B cell (primary cell): ENCODE measurements around the gene FZR1. TPM values are rescaled to one million over a fixed set of nuclear protein-coding genes. Genes with fewer than 3 reads are reported as not detected.

Source experiments
- ATAC-seq: fragments of 200-7000 bp; cut with Tn5 transposase; one replicate; pipeline ENCODE4 v1.10.0; 2021; ENCODE audit warnings: low read depth, mild to moderate bottlenecking, moderate number of reproducible peaks, moderate library complexity
- CTCF ChIA-PET: fragments of 350-600 bp; sonication (Branson Sonifier 250); formaldehyde crosslinking; loops from one replicate; lab custom pipeline; 2021; ENCODE audit warnings: antibody characterized with exemption, inconsistent platforms; lab: Charles Lee
- POLR2A ChIA-PET: fragments of 350-600 bp; sonication (Branson Sonifier 250); formaldehyde crosslinking; loops from one replicate; lab custom pipeline; 2021; ENCODE audit warnings: antibody characterized with exemption; lab: Charles Lee
- DNase-seq: peaks from one replicate; pipeline ENCODE4 v3.0.0; 2013
- H2AFZ ChIP-seq: 2 replicates; pipeline ENCODE4 v1.6.1; 2012; ENCODE audit warnings: mild to moderate bottlenecking, low read depth, low read length; ENCODE audit not compliant: insufficient read depth, poor library complexity, severe bottlenecking
- H3K27ac ChIP-seq, 2 donors: 1 replicate in 1 of 2; 2 replicates in 1 of 2; pipeline ENCODE4 v1.5.1; 2012 to 2013; ENCODE audit warnings: low read length in 2 of 2, mild to moderate bottlenecking in 2 of 2, moderate library complexity in 1 of 2
- H3K27me3 ChIP-seq, 4 experiments: fragments of 200-600 bp in 1 of 4; sonication (generic) in 1 of 4; replicated peaks in 1 of 4; 1 replicate in 2 of 4; 2 replicates in 2 of 4; pipeline versions ENCODE4 v1.6.1 to v1.7.0; 2013 to 2016; ENCODE audit warnings: low read length in 3 of 4, mild to moderate bottlenecking in 2 of 4, mixed read lengths in 1 of 4, moderate library complexity in 1 of 4; ENCODE audit not compliant: insufficient read depth in 4 of 4, control insufficient read depth in 3 of 4; ENCODE audit errors: control extremely low read depth in 1 of 4
- H3K36me3 ChIP-seq, 2 experiments: replicated peaks in 1 of 2; 1 replicate in 1 of 2; 2 replicates in 1 of 2; pipeline versions ENCODE4 v1.6.1 to v1.7.1; 2013; ENCODE audit warnings: low read length in 1 of 2; ENCODE audit not compliant: insufficient read depth in 2 of 2, control insufficient read depth in 1 of 2; ENCODE audit errors: control extremely low read depth in 1 of 2, extremely low read depth in 1 of 2
- H3K4me1 ChIP-seq, 2 donors: fragments of 200-600 bp in 1 of 2; sonication (generic) in 1 of 2; 1 replicate in 1 of 2; 2 replicates in 1 of 2; pipeline versions ENCODE4 v1.5.1 to v1.6.1; 2013 to 2017; ENCODE audit warnings: low read length in 2 of 2; ENCODE audit not compliant: control insufficient read depth in 2 of 2, insufficient read depth in 2 of 2
- H3K4me2 ChIP-seq: replicated peaks from 2 replicates; pipeline ENCODE3; 2012; ENCODE audit warnings: mild to moderate bottlenecking, low read depth, low read length; ENCODE audit not compliant: poor library complexity, severe bottlenecking
- H3K4me3 ChIP-seq, 5 experiments: fragments of 200-600 bp in 1 of 5; sonication (generic) in 1 of 5; 1 replicate in 3 of 5; 2 replicates in 2 of 5; pipeline versions ENCODE4 v1.5.1 to v1.7.0; 2011 to 2016; ENCODE audit warnings: low read length in 4 of 5, mild to moderate bottlenecking in 4 of 5, low read depth in 2 of 5, control low read depth in 1 of 5, moderate library complexity in 1 of 5; ENCODE audit not compliant: insufficient read depth in 1 of 5; ENCODE audit errors: control extremely low read depth in 1 of 5, extremely low read depth in 1 of 5
- H3K79me2 ChIP-seq: fragments of 200-600 bp; sonication (generic); one replicate; pipeline ENCODE4 v1.6.0; 2016; ENCODE audit warnings: low read length; ENCODE audit not compliant: control insufficient read depth, insufficient read depth
- H3K9ac ChIP-seq: fragments of 200-600 bp; sonication (generic); 2 replicates; pipeline ENCODE4 v1.6.1; 2017; ENCODE audit warnings: mild to moderate bottlenecking, low read length, moderate library complexity
- H3K9me3 ChIP-seq, 3 donors: one replicate each; pipeline versions ENCODE4 v1.6.1 to v1.7.1; 2013; ENCODE audit warnings: low read length in 2 of 3; ENCODE audit not compliant: control insufficient read depth in 2 of 3, insufficient read depth in 1 of 3; ENCODE audit errors: control extremely low read depth in 1 of 3
- H4K20me1 ChIP-seq: 2 replicates; pipeline ENCODE4 v1.6.0; 2012; ENCODE audit warnings: mild to moderate bottlenecking, low read length; ENCODE audit not compliant: insufficient read depth, control insufficient read depth, poor library complexity, severe bottlenecking
- H3K27ac Mint-ChIP-seq: one replicate; pipeline ENCODE4 v1.8.0; 2021; ENCODE audit warnings: mixed read lengths
- H3K27me3 Mint-ChIP-seq: one replicate; pipeline ENCODE4 v1.8.0; 2021; ENCODE audit warnings: mixed read lengths
- H3K4me1 Mint-ChIP-seq: one replicate; pipeline ENCODE4 v1.8.0; 2021; ENCODE audit warnings: mixed read lengths
- H3K4me3 Mint-ChIP-seq: one replicate; pipeline ENCODE4 v1.8.0; 2021; ENCODE audit warnings: mixed read lengths
- H3K9me3 Mint-ChIP-seq: one replicate; pipeline ENCODE4 v1.8.0; 2022; ENCODE audit warnings: mixed read lengths; ENCODE audit not compliant: insufficient read depth
- EZH2 ChIP-seq: IDR thresholded peaks from 2 replicates; pipeline ENCODE4 v1.6.1; 2012; ENCODE audit warnings: borderline replicate concordance, low read depth, mild to moderate bottlenecking, moderate library complexity, low read length; ENCODE audit not compliant: insufficient read depth, poor library complexity, severe bottlenecking
- WGBS: methylation state at CpG from one replicate; pipeline ENCODE4 v1.1.5; 2013; ENCODE audit warnings: missing lambda C conversion rate; ENCODE audit not compliant: insufficient coverage; 5-methylcytosine and 5-hydroxymethylcytosine counted together
- intact Hi-C: fragments of 100-400 bp; cut with micrococcal nuclease; formaldehyde crosslinking; loops from one replicate; pipeline ENCODE4 v1.10.0; 2022
- polyA plus RNA-seq: library from polyadenylated mRNA; depleted of rRNA; stranded (reverse); fragments of >200 nt; gene quantifications from 2 replicates; pipeline ENCODE4 v1.2.3, GENCODE V29; 2012
- total RNA-seq, 2 donors: library from RNA; stranded (reverse); fragments of 120-200 nt in 1 of 2; gene quantifications; 1 replicate in 1 of 2; 2 replicates in 1 of 2; pipeline versions ENCODE4 v1.2.3 to v1.2.4, GENCODE V29; 2013 to 2022
- TF ChIP-seq, protein P1 (sequence below): fragments of 200-600 bp; IDR thresholded peaks from one replicate; pipeline ENCODE4 v1.8.0; 2022; ENCODE audit warnings: antibody characterized with exemption, mild to moderate bottlenecking

FZR1 gene
- total and polyA plus RNA-seq, 2 donors (not counting 1 experiment from before 2014, with no cell fraction given) = 83.5 to 96.1 TPM

DNA sequence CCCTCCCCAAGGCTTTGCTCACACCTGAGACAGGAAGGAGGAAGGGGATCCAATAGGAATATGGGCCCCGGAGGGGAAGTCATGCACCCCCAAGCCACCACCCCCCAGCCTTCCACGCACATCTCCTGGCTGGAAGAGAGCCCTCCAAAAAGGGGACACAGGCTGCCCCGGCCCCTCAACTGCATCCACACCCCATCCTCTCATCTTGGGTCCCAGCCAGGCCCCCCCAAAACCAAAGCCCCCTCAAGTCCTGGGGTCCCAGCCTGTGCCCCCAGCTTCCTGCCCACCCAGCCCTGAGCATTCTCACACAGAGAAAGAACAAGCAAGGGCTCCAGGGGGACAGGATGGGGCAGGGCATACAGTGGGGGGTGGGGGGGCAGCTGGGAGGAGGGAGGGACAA, 37.9 kb upstream of the FZR1 start:
- CTCF ChIA-PET = interaction anchor here (1.0 to 3.7 kb wide), 3 partner anchors 17 to 163 kb away, joined by 3 to 16 read pairs (median 3); no protein-coding TSS in a partner anchor

More for the DNA sequence above, 37.9 kb upstream of the FZR1 start:
- WGBS = 89% methylated on average over 1 of the region's 3 CpGs
- no peak overlapping the region for H2AFZ ChIP-seq
- ATAC-seq (no peak), DNase-seq (no peak)
- H3K4me1 ChIP-seq = no peaks in the 10 kb centered on the region
- H3K9me3 Mint-ChIP-seq = peaks cover 3% of the 10 kb centered on the region
- H3K27ac Mint-ChIP-seq = no peak overlapping the region
- H3K36me3 ChIP-seq = no peaks in the 10 kb centered on the region
- H3K9me3 ChIP-seq = peaks cover 0 to 11% (median 3%) of the 10 kb centered on the region in 3 donors
- H3K27ac ChIP-seq = no peak overlapping the region
- TF ChIP-seq, protein P1, sequence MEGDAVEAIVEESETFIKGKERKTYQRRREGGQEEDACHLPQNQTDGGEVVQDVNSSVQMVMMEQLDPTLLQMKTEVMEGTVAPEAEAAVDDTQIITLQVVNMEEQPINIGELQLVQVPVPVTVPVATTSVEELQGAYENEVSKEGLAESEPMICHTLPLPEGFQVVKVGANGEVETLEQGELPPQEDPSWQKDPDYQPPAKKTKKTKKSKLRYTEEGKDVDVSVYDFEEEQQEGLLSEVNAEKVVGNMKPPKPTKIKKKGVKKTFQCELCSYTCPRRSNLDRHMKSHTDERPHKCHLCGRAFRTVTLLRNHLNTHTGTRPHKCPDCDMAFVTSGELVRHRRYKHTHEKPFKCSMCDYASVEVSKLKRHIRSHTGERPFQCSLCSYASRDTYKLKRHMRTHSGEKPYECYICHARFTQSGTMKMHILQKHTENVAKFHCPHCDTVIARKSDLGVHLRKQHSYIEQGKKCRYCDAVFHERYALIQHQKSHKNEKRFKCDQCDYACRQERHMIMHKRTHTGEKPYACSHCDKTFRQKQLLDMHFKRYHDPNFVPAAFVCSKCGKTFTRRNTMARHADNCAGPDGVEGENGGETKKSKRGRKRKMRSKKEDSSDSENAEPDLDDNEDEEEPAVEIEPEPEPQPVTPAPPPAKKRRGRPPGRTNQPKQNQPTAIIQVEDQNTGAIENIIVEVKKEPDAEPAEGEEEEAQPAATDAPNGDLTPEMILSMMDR = no peak
- TF ChIP-seq EZH2 = no peak
- H4K20me1 ChIP-seq = no peaks in the 10 kb centered on the region
- no peak overlapping the region for H3K9ac ChIP-seq
- peaks cover 4% of the 10 kb centered on the region for H3K27me3 Mint-ChIP-seq
- H3K4me3 ChIP-seq = no peak overlapping the region
- POLR2A ChIA-PET = no interaction called here
- H3K4me3 Mint-ChIP-seq = no peak overlapping the region
- H3K79me2 ChIP-seq = no peaks in the 10 kb centered on the region
- H3K27me3 ChIP-seq = peaks cover 0 to 2% (median 0%) of the 10 kb centered on the region in 4 experiments
- intact Hi-C loops = no loop called here
- H3K4me2 ChIP-seq = no peak overlapping the region
- no peaks in the 10 kb centered on the region for H3K4me1 Mint-ChIP-seq
